Measurements from ENCODE around the gene CFAP58.

CFAP58 gene

GRCh38 chr10:104387130-104387888 lies 33.7 kb downstream of the CFAP58 start:
- DNase-seq, result no peak

GRCh38 chr10:104388830-104389229 lies 35.2 kb downstream of the CFAP58 start:
- no peak for DNase-seq

- DNase-seq, result no peak
Observed at GRCh38 chr10:104391150-104391968, 37.7 kb downstream of the CFAP58 start.

- DNase-seq, result no peak
Observed at GRCh38 chr10:104391969-104392296, 38.3 kb downstream of the CFAP58 start.

GRCh38 chr10:104393387-104393786 lies 39.8 kb downstream of the CFAP58 start:
- DNase-seq, result no peak

- no peak for DNase-seq
Observed at GRCh38 chr10:104396581-104396980, 42.9 kb downstream of the CFAP58 start.

- no peak for DNase-seq
Observed at GRCh38 chr10:104403636-104404035, 50.0 kb downstream of the CFAP58 start.

- DNase-seq, result peak; percentile 0
Observed at GRCh38 chr10:104406715-104407650, 53.4 kb downstream of the CFAP58 start.

GRCh38 chr10:104413528-104413927 lies 59.9 kb downstream of the CFAP58 start:
- DNase-seq, result no peak

- DNase-seq, result no peak
Observed at GRCh38 chr10:104415526-104416165, 62.0 kb downstream of the CFAP58 start.

GRCh38 chr10:104416851-104417250 lies 63.2 kb downstream of the CFAP58 start:
- no peak for DNase-seq

GRCh38 chr10:104417637-104418292 lies 64.1 kb downstream of the CFAP58 start:
- DNase-seq, result no peak

- no peak for DNase-seq
Observed at GRCh38 chr10:104424719-104425118, 71.1 kb downstream of the CFAP58 start.

- no peak for DNase-seq
Observed at GRCh38 chr10:104427989-104428388, 74.4 kb downstream of the CFAP58 start.

- DNase-seq, result no peak
Observed at GRCh38 chr10:104429846-104430245, 76.2 kb downstream of the CFAP58 start.

- no peak for DNase-seq
Observed at GRCh38 chr10:104430360-104430759, 76.7 kb downstream of the CFAP58 start.

- DNase-seq, result no peak
Observed at GRCh38 chr10:104433669-104434068, 80.0 kb downstream of the CFAP58 start.

- no peak for DNase-seq
Observed at GRCh38 chr10:104434601-104435000, 81.0 kb downstream of the CFAP58 start.

GRCh38 chr10:104435822-104436221 lies 82.2 kb downstream of the CFAP58 start:
- no peak for DNase-seq

- DNase-seq, result no peak
Observed at GRCh38 chr10:104437226-104437625, 83.6 kb downstream of the CFAP58 start.

GRCh38 chr10:104440221-104440620 lies 86.6 kb downstream of the CFAP58 start:
- DNase-seq, result no peak

- DNase-seq, result no peak
Observed at GRCh38 chr10:104441329-104442000, 87.8 kb downstream of the CFAP58 start.
